Astrocyte of the cerebellum (primary cell): ENCODE measurements around the gene RPS18.

Source experiments
- DNase-seq: peaks from one replicate; pipeline ENCODE4 v3.0.0-alpha.2; 2011; ENCODE audit warnings: low read depth
- H3K4me3 ChIP-seq: 2 replicates; pipeline ENCODE4 v1.5.1; 2011; ENCODE audit warnings: mild to moderate bottlenecking, low read depth, low read length, moderate library complexity
- CTCF ChIP-seq: IDR thresholded peaks from 2 replicates; pipeline ENCODE4 v1.5.1; 2012; ENCODE audit warnings: low read length, low read depth, moderate library complexity, mild to moderate bottlenecking; ENCODE audit errors: missing control alignments
- in situ Hi-C: cut with HindIII; loops from 2 replicates; pipeline ENCODE4 v1.10.0; 2017; ENCODE audit warnings: low sequenced_read_pairs

The RPS18 gene

GRCh38 chr6:33243476-33243875 lies 28.4 kb upstream of the RPS18 start:
- in situ Hi-C loops: no loop called here
- TF ChIP-seq CTCF: no peak
- no peak for DNase-seq
- H3K4me3 ChIP-seq: no peak overlapping the region

GRCh38 chr6:33247977-33248642 lies 23.8 kb upstream of the RPS18 start:
- in situ Hi-C loops: no loop called here
- DNase-seq: peak; percentile 64
- peak; percentile 86 for TF ChIP-seq CTCF
- H3K4me3 ChIP-seq: peak overlapping the region; percentile 45

- in situ Hi-C loops: no loop called here
- peak overlapping the region; percentile 45 for H3K4me3 ChIP-seq
- TF ChIP-seq CTCF: no peak
Measured at GRCh38 chr6:33248643-33248931, 23.3 kb upstream of the RPS18 start.

GRCh38 chr6:33248932-33249731 lies 22.7 kb upstream of the RPS18 start:
- peak overlapping the region; percentile 45 for H3K4me3 ChIP-seq
- DNase-seq: peak; percentile 98
- in situ Hi-C loops: no loop called here
- TF ChIP-seq CTCF: no peak

More at GRCh38 chr6:33248643-33248931, 23.3 kb upstream of the RPS18 start:
- DNase-seq: peak; percentile 13

- H3K4me3 ChIP-seq: peak overlapping the region; percentile 45
- peak; percentile 41 for DNase-seq
- in situ Hi-C loops: no loop called here
- TF ChIP-seq CTCF: no peak
Measured at GRCh38 chr6:33249732-33250630, 21.9 kb upstream of the RPS18 start.

- in situ Hi-C loops: no loop called here
- TF ChIP-seq CTCF: no peak
- H3K4me3 ChIP-seq: no peak overlapping the region
- no peak for DNase-seq
Measured at GRCh38 chr6:33250731-33251130, 21.1 kb upstream of the RPS18 start.
